Natural killer cell (primary cell): ENCODE measurements around the gene SLC7A6OS. TPM values are rescaled to one million over a fixed set of nuclear protein-coding genes. Genes with fewer than 3 reads are reported as not detected.

Source experiments
- ATAC-seq, 3 donors: fragments of 150-1000 bp in 2 of 3; fragments of 200-7000 bp in 1 of 3; cut with Tn5 transposase; 1 replicate in 1 of 3; 2 replicates in 2 of 3; pipeline ENCODE4 v1.10.0; 2021; ENCODE audit warnings: mild to moderate bottlenecking in 2 of 3, moderate library complexity in 2 of 3
- DNase-seq, 2 donors: peaks; one replicate each; pipeline versions ENCODE4 v3.0.0 to v3.0.0-alpha.2; 2013 to 2021; ENCODE audit warnings: mixed read lengths in 1 of 2
- H3K27ac ChIP-seq: one replicate; pipeline ENCODE4 v1.5.1; 2013; ENCODE audit warnings: mild to moderate bottlenecking, low read length
- H3K27me3 ChIP-seq: one replicate; pipeline ENCODE4 v1.6.1; 2013; ENCODE audit warnings: low read length; ENCODE audit not compliant: control insufficient read depth, insufficient read depth
- H3K36me3 ChIP-seq: one replicate; pipeline ENCODE4 v1.6.1; 2013; ENCODE audit warnings: low read length; ENCODE audit not compliant: control insufficient read depth, insufficient read depth
- H3K4me1 ChIP-seq: one replicate; pipeline ENCODE4 v1.6.1; 2013; ENCODE audit warnings: low read length; ENCODE audit not compliant: control insufficient read depth, insufficient read depth
- H3K4me3 ChIP-seq: one replicate; pipeline ENCODE4 v1.5.1; 2013; ENCODE audit warnings: low read length
- H3K9me3 ChIP-seq: one replicate; pipeline ENCODE4 v1.6.1; 2013; ENCODE audit warnings: low read length; ENCODE audit not compliant: control insufficient read depth, insufficient read depth
- H3K27ac Mint-ChIP-seq, 2 donors: one replicate each; pipeline ENCODE4 v1.8.0; 2022; ENCODE audit warnings: mild to moderate bottlenecking in 2 of 2, mixed read lengths in 2 of 2, moderate library complexity in 1 of 2
- H3K27me3 Mint-ChIP-seq, 2 donors: one replicate each; pipeline ENCODE4 v1.8.0; 2022; ENCODE audit warnings: low read depth in 2 of 2, mixed read lengths in 2 of 2
- H3K36me3 Mint-ChIP-seq: one replicate; pipeline ENCODE4 v1.8.0; 2022; ENCODE audit warnings: mixed read lengths
- H3K4me1 Mint-ChIP-seq, 2 donors: one replicate each; pipeline ENCODE4 v1.8.0; 2022; ENCODE audit warnings: mixed read lengths in 2 of 2
- H3K4me3 Mint-ChIP-seq: one replicate; pipeline ENCODE4 v1.8.0; 2022; ENCODE audit warnings: mild to moderate bottlenecking, moderate library complexity, mixed read lengths
- H3K9me3 Mint-ChIP-seq, 2 donors: one replicate each; pipeline ENCODE4 v1.8.0; 2022; ENCODE audit warnings: mixed read lengths in 2 of 2
- CTCF ChIP-seq: fragments of 200-600 bp; IDR thresholded peaks from one replicate; pipeline ENCODE4 v1.8.0; 2022; ENCODE audit warnings: antibody characterized with exemption
- WGBS: methylation state at CpG from one replicate; pipeline ENCODE4 v1.1.7; 2013; ENCODE audit warnings: missing lambda C conversion rate; ENCODE audit not compliant: insufficient coverage; 5-methylcytosine and 5-hydroxymethylcytosine counted together
- intact Hi-C: fragments of 100-400 bp; cut with micrococcal nuclease; formaldehyde crosslinking; loops from one replicate; pipeline ENCODE4 v1.14.2; 2022
- total RNA-seq, 4 donors: library from RNA; stranded (reverse); fragments of 120-200 nt in 1 of 4; gene quantifications; one replicate each; pipeline versions ENCODE4 v1.2.3 to v1.2.4, GENCODE V29; 2013 to 2022

SLC7A6OS gene
- total RNA-seq, 3 donors from 2014 or later (not counting 1 experiment from before 2014, with no cell fraction given) = 46.3 to 57.3 (median 56.1) TPM

- Histone ChIP-seq H3K27ac (no peak overlapping the region), H3K4me1 (peaks cover 49% of the 10 kb centered on the region), H3K27me3 (no peaks in the 10 kb centered on the region), H3K4me3 (no peak overlapping the region), H3K36me3 (peaks cover 16% of the 10 kb centered on the region), H3K9me3 (no peaks in the 10 kb centered on the region)
- 64% methylated on average over 3 of the region's 4 CpGs for WGBS
- DNase-seq = peak in 1 of 2 donors; percentile 65
- no peaks in the 10 kb centered on the region for H3K9me3 Mint-ChIP-seq
- H3K36me3 Mint-ChIP-seq = no peaks in the 10 kb centered on the region
- peak overlapping the region; percentile 77 to 88 for H3K27ac Mint-ChIP-seq
- intact Hi-C loops = no loop called here
- no peak for TF ChIP-seq CTCF
- no peak overlapping the region for H3K4me3 Mint-ChIP-seq
- peaks cover 45 to 57% of the 10 kb centered on the region in 2 donors for H3K4me1 Mint-ChIP-seq
- H3K27me3 Mint-ChIP-seq = no peaks in the 10 kb centered on the region
- ATAC-seq = no peak
Measured at GRCh38 chr16:68281368-68282063, 29.2 kb downstream of the SLC7A6OS start.

GRCh38 chr16:68279726-68280558 is 30.8 kb downstream of the SLC7A6OS start:
- H3K27me3 Mint-ChIP-seq = no peaks in the 10 kb centered on the region
- Histone ChIP-seq H3K9me3 (no peaks in the 10 kb centered on the region), H3K4me3 (no peak overlapping the region), H3K27ac (no peak overlapping the region), H3K27me3 (no peaks in the 10 kb centered on the region), H3K4me1 (peaks cover 47% of the 10 kb centered on the region), H3K36me3 (peaks cover 16% of the 10 kb centered on the region)
- H3K4me1 Mint-ChIP-seq = peaks cover 44 to 56% of the 10 kb centered on the region in 2 donors
- DNase-seq (peak in 1 of 2 donors; percentile 36), ATAC-seq (no peak)
- intact Hi-C loops = no loop called here
- WGBS = 93% methylated on average over 12 of the region's 13 CpGs
- H3K9me3 Mint-ChIP-seq = no peaks in the 10 kb centered on the region
- H3K27ac Mint-ChIP-seq = peak overlapping the region in 1 of 2 donors; percentile 15
- no peaks in the 10 kb centered on the region for H3K36me3 Mint-ChIP-seq
- TF ChIP-seq CTCF = no peak
- H3K4me3 Mint-ChIP-seq = no peak overlapping the region

GRCh38 chr16:68276223-68276622 is 34.5 kb downstream of the SLC7A6OS start:
- peak overlapping the region; percentile 66 for H3K27ac ChIP-seq
- H3K36me3 Mint-ChIP-seq = no peaks in the 10 kb centered on the region
- DNase-seq (no peak), ATAC-seq (peak in 1 of 3 donors; percentile 5)
- TF ChIP-seq CTCF = no peak
- H3K9me3 Mint-ChIP-seq = no peaks in the 10 kb centered on the region
- no peaks in the 10 kb centered on the region for H3K27me3 Mint-ChIP-seq
- no peaks in the 10 kb centered on the region for H3K9me3 ChIP-seq
- H3K4me3 Mint-ChIP-seq = no peak overlapping the region
- peaks cover 48% of the 10 kb centered on the region for H3K4me1 ChIP-seq
- H3K27me3 ChIP-seq = no peaks in the 10 kb centered on the region
- H3K4me1 Mint-ChIP-seq = peaks cover 17 to 29% of the 10 kb centered on the region in 2 donors
- peaks cover 21% of the 10 kb centered on the region for H3K36me3 ChIP-seq
- intact Hi-C loops = no loop called here
- H3K27ac Mint-ChIP-seq = peak overlapping the region; percentile 87 to 88
- WGBS = 95% methylated on average over 2 of the region's 3 CpGs
- no peak overlapping the region for H3K4me3 ChIP-seq
